ENCODE measurements around the gene RPS27A.

DNA sequence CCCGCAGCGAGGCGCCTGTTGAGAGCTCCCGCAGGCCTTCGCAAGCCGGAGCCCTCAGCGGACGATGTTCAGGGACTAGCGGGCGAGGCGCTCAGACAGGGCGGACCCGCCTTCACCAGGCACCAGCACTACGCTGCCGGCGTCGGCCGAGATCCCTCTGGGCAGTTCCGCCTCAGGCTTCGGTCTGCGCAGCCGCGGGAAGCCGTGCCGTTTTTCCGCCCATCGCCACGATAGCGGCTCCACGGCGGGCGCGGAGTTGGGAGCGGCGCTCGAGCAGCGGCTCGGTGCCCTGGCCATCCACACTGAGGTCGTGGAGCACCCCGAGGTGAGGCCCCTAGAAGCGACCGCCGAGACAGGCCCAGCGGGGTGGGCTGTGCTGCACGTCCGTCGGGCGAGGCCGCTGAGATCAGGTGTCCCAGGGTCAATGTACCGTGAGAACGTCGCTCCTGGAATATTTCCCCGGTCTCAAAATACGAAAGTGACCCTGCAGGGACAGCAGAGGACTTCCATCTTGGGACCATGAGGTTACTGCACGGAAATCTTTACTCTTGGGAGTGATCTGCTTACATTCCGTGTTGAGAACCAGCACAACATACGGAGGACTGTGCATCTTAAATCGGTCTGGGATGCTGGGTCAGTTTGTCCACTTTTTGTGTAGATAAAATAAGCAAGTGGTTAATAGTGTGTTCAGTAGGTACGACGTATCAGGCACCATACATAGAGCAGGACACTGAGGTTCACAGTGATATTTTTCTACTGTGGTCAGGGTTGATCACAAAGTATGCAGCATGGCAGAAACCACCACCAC, 49.8 kb downstream of the RPS27A start:
- TF ChIP-seq CTCF (IDR thresholded peaks at IDR 0.05): peak in 1 of 12 donors; percentile 15
- peak in 1 of 2 donors; percentile 80 for TF ChIP-seq POLR2A (IDR thresholded peaks at IDR 0.05)
